Measurements from ENCODE around the gene MAG. TPM values are rescaled to one million over a fixed set of nuclear protein-coding genes. Genes with fewer than 3 reads are reported as not detected.

MAG gene
- total and polyA plus RNA-seq, 9 of the 15 experiments (the other 6 are each of a cell fraction or from before 2014, with no cell fraction given) = 0.11 to 10.0 (median 1.6) TPM

DNA sequence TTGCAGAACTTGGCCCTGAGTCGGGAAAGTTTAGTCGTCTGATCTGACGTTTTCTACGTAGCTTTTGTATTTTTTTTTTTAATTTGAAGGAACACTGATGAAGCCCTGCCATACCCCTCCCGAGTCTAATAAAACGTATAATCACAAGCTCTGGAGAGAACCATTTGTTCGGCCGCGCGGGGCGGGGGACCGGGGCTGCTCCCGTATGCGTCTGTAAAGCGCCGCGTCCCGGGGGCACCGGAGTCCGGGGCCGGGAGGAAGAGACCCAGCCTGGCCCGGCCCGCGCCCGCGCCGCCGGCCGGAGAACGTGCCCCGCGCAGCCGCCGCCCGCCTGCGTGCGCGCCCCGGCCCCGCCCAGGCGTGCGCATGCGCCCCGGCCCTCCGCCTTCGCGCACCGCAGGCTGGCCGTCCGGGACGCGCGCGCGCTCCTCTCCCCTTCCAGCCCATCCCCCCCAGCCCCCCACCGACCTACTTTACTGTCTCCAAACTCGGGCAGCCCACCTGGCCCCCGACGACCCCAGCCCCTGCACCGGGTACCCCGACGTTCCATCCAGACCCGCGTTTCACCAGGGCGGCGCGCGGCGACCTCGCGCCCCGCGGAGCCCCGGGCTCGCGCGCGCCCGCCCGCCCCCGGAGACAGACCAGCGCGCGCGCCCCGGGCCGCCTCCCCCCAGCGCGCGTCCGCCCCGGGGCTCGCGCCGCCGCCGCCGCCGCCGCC is 24.0 kb upstream of the MAG start (continued):
- TF ChIP-seq NEUROD1 (IDR thresholded peaks at IDR 0.05; ENCODE audit: borderline replicate concordance, low read depth, low read length, partially characterized antibody) (no peak), ELF4 (CRISPR knock-in tag; IDR thresholded peaks at IDR 0.05) (no peak), CBX1 (IDR thresholded peaks at IDR 0.05; ENCODE audit: low read depth) (0 out of 2 replicates have a peak, but pooled peaks have one; percentile 16), NFE2L1 (tag; IDR thresholded peaks at IDR 0.05; ENCODE audit: borderline replicate concordance, low read depth) (no peak), SMARCB1 (IDR thresholded peaks at IDR 0.05; ENCODE audit: insufficient read length, low read depth) (no peak), GATAD2B (IDR thresholded peaks at IDR 0.05; ENCODE audit: borderline replicate concordance) (peak; percentile 45; the same call in 1 of the 2 replicates), CAMTA2 (CRISPR knock-in tag; conservative IDR thresholded peaks at IDR 0.05) (no peak; the same call in 1 of the 2 replicates), ZNF445 (CRISPR knock-in tag; IDR thresholded peaks at IDR 0.05; ENCODE audit: low read depth) (no peak), ZNF197 (CRISPR knock-in tag; IDR thresholded peaks at IDR 0.05; ENCODE audit: low read depth) (peak; percentile 99), BRCA1 (IDR thresholded peaks at IDR 0.05) (no peak), BRCA1 (CRISPR knock-in tag; IDR thresholded peaks at IDR 0.05) (no peak), RBFOX2 (IDR thresholded peaks at IDR 0.05; ENCODE audit: low read depth, low read length) (peak; percentile 62), MCM2 (IDR thresholded peaks at IDR 0.05; ENCODE audit: low read depth) (no peak), ZBTB1 (CRISPR knock-in tag; IDR thresholded peaks at IDR 0.05; ENCODE audit: borderline replicate concordance, low read depth) (0 out of 2 replicates have a peak, but pooled peaks have one; percentile 6), CCNT2 (IDR thresholded peaks at IDR 0.05; ENCODE audit: borderline replicate concordance, extremely low read depth, insufficient read length, low read depth, low read length) (peak; percentile 76), SREBF1 (IDR thresholded peaks at IDR 0.05; ENCODE audit: borderline replicate concordance, low read depth, low read length) (no peak), EGR1 (conservative IDR thresholded peaks at IDR 0.05) (no peak), GABPB1 (CRISPR knock-in tag; IDR thresholded peaks at IDR 0.05) (no peak)
- TF ChIP-seq, protein P1, sequence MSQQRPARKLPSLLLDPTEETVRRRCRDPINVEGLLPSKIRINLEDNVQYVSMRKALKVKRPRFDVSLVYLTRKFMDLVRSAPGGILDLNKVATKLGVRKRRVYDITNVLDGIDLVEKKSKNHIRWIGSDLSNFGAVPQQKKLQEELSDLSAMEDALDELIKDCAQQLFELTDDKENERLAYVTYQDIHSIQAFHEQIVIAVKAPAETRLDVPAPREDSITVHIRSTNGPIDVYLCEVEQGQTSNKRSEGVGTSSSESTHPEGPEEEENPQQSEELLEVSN (IDR thresholded peaks at IDR 0.05; ENCODE audit: borderline replicate concordance in 1 of 2, extremely low read depth in 1 of 2, insufficient read depth in 1 of 2, insufficient read length in 1 of 2, low read depth in 1 of 2, low read length in 1 of 2, poor library complexity in 1 of 2, severe bottlenecking in 1 of 2) = peak in 1 of 2 experiments; percentile 44
- TF ChIP-seq, protein P2, sequence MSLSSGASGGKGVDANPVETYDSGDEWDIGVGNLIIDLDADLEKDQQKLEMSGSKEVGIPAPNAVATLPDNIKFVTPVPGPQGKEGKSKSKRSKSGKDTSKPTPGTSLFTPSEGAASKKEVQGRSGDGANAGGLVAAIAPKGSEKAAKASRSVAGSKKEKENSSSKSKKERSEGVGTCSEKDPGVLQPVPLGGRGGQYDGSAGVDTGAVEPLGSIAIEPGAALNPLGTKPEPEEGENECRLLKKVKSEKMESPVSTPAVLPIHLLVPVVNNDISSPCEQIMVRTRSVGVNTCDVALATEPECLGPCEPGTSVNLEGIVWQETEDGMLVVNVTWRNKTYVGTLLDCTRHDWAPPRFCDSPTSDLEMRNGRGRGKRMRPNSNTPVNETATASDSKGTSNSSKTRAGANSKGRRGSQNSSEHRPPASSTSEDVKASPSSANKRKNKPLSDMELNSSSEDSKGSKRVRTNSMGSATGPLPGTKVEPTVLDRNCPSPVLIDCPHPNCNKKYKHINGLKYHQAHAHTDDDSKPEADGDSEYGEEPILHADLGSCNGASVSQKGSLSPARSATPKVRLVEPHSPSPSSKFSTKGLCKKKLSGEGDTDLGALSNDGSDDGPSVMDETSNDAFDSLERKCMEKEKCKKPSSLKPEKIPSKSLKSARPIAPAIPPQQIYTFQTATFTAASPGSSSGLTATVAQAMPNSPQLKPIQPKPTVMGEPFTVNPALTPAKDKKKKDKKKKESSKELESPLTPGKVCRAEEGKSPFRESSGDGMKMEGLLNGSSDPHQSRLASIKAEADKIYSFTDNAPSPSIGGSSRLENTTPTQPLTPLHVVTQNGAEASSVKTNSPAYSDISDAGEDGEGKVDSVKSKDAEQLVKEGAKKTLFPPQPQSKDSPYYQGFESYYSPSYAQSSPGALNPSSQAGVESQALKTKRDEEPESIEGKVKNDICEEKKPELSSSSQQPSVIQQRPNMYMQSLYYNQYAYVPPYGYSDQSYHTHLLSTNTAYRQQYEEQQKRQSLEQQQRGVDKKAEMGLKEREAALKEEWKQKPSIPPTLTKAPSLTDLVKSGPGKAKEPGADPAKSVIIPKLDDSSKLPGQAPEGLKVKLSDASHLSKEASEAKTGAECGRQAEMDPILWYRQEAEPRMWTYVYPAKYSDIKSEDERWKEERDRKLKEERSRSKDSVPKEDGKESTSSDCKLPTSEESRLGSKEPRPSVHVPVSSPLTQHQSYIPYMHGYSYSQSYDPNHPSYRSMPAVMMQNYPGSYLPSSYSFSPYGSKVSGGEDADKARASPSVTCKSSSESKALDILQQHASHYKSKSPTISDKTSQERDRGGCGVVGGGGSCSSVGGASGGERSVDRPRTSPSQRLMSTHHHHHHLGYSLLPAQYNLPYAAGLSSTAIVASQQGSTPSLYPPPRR (CRISPR knock-in tag; IDR thresholded peaks at IDR 0.05; ENCODE audit: borderline replicate concordance) = no peak
- TF ChIP-seq, protein P3, sequence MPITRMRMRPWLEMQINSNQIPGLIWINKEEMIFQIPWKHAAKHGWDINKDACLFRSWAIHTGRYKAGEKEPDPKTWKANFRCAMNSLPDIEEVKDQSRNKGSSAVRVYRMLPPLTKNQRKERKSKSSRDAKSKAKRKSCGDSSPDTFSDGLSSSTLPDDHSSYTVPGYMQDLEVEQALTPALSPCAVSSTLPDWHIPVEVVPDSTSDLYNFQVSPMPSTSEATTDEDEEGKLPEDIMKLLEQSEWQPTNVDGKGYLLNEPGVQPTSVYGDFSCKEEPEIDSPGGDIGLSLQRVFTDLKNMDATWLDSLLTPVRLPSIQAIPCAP (CRISPR knock-in tag; IDR thresholded peaks at IDR 0.05; ENCODE audit: borderline replicate concordance) = no peak

Data from K562 (cell line).